AG04449 (cell line): ENCODE measurements around the gene TIFAB.

Source experiments
- CTCF ChIA-PET: fragments of 350-600 bp; formaldehyde crosslinking; extraction: SDS; loops from one replicate; lab custom pipeline; 2021; ENCODE audit warnings: antibody characterized with exemption; lab: Yijun Ruan, JAX
- POLR2A ChIA-PET: fragments of 400-600, 350-600 bp; formaldehyde crosslinking; extraction: SDS; loops from one replicate; lab custom pipeline; 2020; ENCODE audit warnings: antibody characterized with exemption, inconsistent platforms; lab: Yijun Ruan, JAX
- DNase-seq: peaks from one replicate; pipeline ENCODE4 v3.0.0-alpha.2; 2010; ENCODE audit warnings: low read depth, low spot score
- H3K4me3 ChIP-seq: 2 replicates; pipeline ENCODE4 v1.5.1; 2011; ENCODE audit warnings: low read depth, mild to moderate bottlenecking, control low read depth, low read length
- CTCF ChIP-seq: IDR thresholded peaks from one replicate; pipeline ENCODE4 v1.5.1; 2011; ENCODE audit warnings: mild to moderate bottlenecking, moderate library complexity, low read length, control low read depth, inconsistent platforms; ENCODE audit not compliant: insufficient read depth; ENCODE audit errors: missing control alignments

Gene TIFAB

GRCh38 chr5:135483254-135483653, 31.1 kb upstream of the TIFAB start:
- POLR2A ChIA-PET = no interaction called here
- CTCF ChIA-PET = interaction anchor here (0.6 to 3.0 kb wide), 5 partner anchors 17 to 83 kb away, joined by 5 to 14 read pairs (median 10); no protein-coding TSS in a partner anchor
- DNase-seq = no peak
- H3K4me3 ChIP-seq = no peak overlapping the region
- TF ChIP-seq CTCF = no peak

GRCh38 chr5:135482381-135482933, 30.3 kb upstream of the TIFAB start:
- POLR2A ChIA-PET = no interaction called here
- DNase-seq = no peak
- TF ChIP-seq CTCF = no peak
- no peak overlapping the region for H3K4me3 ChIP-seq
- CTCF ChIA-PET = interaction anchor here (1.0 to 3.0 kb wide), 6 partner anchors 9 to 84 kb away, joined by 4 to 14 read pairs (median 8); no protein-coding TSS in a partner anchor

- ChIA-PET POLR2A (no interaction called here), CTCF (interaction anchor here (1.0 to 1.7 kb wide), 4 partner anchors 9 to 79 kb away, joined by 4 to 14 read pairs (median 7); no protein-coding TSS in a partner anchor)
- no peak for TF ChIP-seq CTCF
- DNase-seq = no peak
- no peak overlapping the region for H3K4me3 ChIP-seq
Measured at GRCh38 chr5:135481909-135482311, 29.8 kb upstream of the TIFAB start.

- H3K4me3 ChIP-seq = no peak overlapping the region
- CTCF ChIA-PET = interaction anchor here (1.7 kb wide), 1 partner anchor 71 kb away, joined by 14 read pairs; no protein-coding TSS in a partner anchor
- no peak for TF ChIP-seq CTCF
- POLR2A ChIA-PET = no interaction called here
- DNase-seq = no peak
Measured at GRCh38 chr5:135481387-135481786, 29.2 kb upstream of the TIFAB start.

GRCh38 chr5:135480511-135480910, 28.4 kb upstream of the TIFAB start:
- no peak overlapping the region for H3K4me3 ChIP-seq
- no peak for DNase-seq
- ChIA-PET POLR2A (no interaction called here), CTCF (interaction anchor here (1.0 to 37.5 kb wide), 4 partner anchors 11 to 81 kb away, joined by 3 to 2422 read pairs (median 72); partner anchors contain the start of gene CXCL14)
- TF ChIP-seq CTCF = no peak

GRCh38 chr5:135478938-135479337, 26.8 kb upstream of the TIFAB start:
- CTCF ChIA-PET = interaction anchor here (1.5 to 37.5 kb wide), 4 partner anchors 9 to 83 kb away, joined by 3 to 2422 read pairs (median 72); partner anchors contain the start of gene CXCL14
- no peak overlapping the region for H3K4me3 ChIP-seq
- no peak for TF ChIP-seq CTCF
- DNase-seq = no peak
- POLR2A ChIA-PET = no interaction called here
